ENCODE results near the gene GPSM1.
"Not testable (repeated sequence)": the region's sequence is repeated elsewhere in the genome, so short reads cannot be mapped to it uniquely, and the experiment has no call there.

The GPSM1 gene

DNA sequence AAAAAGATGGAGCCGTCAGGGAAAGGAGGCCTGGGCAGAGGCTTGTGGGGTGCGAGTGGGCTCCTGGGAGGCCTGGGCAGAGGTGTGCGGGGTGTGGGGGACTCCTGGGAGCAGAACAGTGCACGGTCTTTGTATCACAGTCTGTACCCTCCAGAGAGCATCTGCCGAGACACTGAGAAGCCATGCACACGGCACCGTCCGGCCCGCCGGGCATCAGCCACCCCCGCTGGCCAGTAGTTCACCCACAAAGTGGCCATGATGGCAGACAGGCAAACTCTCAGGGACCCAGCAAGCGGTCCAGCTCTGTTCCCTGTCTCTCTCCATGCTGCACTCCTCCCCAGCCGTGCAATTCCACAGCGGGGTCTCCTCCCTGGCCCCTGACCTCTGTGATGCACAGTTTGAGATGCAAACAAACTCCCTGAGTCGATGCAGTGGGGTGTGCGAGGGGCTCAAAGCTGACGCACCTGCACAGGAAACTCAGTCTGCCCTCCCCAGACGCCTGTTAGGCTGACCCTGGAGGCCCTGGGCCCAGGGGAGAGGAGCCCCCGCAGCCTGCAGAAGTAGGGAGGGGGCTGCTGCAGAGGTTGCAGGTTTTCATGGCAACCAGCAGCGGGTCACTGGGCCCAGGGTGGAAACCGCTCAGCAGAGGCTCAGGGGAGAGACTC lies 9.1 kb upstream of the GPSM1 start:
- no peak for DNase-seq (ENCODE audit: low spot score)

DNA sequence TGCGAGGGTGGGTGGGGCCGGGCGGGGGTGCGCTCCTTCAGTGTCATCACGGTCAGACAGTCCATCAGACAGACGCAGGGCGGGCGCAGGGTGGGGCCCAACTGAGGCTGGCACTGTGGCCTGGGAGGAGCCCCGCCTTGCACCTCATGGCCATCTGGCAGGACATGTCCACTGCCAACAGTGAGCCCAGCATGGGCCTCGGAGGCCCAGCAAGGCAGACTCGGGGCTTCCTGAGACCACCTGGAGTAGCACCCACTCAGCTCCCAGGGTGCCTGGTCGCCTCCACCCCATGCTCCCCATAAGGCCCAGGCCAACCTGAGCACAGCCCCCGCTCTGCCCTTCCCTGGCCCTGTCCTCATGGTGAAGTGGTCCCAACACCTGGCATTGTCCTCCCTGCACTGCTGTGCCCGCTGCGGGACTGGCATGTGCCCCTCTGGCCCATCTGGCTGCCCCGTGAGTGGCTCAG lies 8.5 kb upstream of the GPSM1 start:
- DNase-seq (ENCODE audit: low spot score), result no peak

DNA sequence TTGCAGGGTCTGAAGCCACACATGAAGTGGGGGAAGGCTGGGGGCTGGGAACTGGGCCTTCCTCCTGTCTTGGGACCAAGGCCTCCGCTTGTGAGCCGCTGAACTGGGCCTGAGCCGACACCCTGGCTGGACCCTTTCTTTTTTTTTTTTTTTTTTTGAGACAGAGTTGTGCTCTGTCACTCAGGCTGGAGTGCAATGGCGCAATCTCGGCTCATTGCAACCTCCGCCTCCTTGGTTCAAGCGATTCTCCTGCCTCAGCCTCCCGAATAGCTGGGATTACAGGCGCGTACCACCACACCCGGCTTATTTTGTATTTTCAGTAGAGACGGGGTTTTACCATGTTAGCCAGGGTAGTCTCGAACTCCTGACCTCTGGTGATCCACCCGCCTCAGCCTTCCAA lies 8.1 kb upstream of the GPSM1 start:
- DNase-seq (ENCODE audit: low spot score), result not testable (repeated sequence)

DNA sequence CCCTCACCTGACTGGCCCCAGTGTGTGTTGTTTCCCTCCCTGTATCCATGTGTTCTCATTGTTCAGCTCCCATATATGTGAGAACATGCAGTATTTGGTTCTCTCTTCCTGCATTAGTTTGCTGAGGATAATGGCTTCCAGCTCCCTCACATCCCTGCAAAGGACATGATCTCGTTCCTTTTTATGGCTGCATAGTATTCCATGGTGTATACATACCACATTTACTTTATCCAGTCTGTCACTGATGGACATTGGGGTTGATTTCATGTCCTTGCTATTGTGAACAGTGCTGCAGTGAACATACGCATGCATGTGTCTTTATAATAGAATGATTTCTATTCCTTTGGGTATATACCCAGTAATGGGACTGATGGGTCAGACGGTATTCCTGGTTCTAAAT lies 7.4 kb upstream of the GPSM1 start:
- not testable (repeated sequence) for DNase-seq (ENCODE audit: low spot score)

DNA sequence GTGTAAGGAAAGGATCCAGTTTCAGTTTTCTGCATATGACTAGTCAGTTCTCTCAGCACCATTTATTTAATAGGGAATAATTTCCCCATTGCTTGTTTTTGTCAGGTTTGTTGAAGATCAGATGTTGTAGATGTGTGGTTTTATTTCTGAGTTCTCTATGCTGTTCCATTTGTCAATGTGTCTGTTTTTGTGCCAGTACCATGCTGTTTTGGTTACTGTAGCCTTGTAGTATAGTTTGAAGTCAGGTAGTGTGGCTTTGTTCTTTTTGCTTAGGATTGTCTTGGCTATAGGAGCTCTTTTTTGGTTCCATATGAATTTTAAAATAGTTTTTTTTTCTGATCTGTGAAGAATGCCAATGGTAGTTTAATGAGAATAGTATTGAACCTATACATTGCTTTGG lies 6.4 kb upstream of the GPSM1 start:
- DNase-seq (ENCODE audit: low spot score), result not testable (repeated sequence)

DNA sequence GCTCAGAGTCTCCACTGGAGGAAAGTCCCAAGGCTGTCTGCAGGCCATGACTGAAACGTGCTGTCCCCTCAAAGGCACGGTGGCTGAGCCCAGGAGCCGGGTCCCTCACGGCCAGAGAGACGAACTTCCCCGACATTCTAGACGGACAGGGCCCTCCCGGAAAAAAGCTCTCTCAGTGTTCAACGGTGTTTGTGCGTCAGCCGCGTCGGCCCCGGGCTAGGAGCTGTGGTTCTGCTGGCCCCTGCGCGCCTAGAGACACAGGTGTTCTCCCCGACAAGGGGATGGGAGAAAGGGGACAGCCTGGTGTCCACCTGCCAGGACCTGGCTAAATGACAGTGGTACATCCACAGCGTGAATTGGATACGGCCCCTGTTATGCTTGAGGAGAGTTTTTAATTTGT lies 5.8 kb upstream of the GPSM1 start:
- DNase-seq (ENCODE audit: low spot score), result no peak

DNA sequence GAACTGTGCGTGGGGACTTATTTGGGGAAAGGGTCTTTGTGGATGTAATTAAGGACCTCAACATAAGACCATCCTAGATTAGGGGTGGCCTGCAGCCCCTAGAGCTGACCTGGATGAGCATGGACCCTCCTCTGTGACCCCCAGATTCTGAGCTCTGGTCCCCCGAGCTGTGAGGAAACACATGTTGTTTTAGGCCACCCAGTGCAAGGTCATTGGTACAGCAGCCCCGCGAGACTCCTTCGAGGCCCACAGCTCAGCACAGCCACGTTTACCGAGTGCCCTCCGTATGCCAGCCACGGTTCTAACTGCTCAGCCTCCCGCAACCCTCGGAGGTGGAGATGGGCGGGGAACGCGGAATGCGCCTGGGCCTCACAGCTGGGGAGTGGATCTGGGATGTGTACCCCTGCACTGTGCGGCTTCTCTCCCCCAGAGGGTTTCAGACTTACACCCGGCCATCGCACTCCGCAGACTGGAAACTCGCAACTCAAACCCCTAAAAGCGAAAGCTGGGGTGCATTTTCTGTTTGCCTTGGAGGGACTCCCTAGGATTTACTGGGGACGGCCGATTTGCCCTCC lies 4.5 kb upstream of the GPSM1 start:
- no peak for DNase-seq (ENCODE audit: low spot score)

DNA sequence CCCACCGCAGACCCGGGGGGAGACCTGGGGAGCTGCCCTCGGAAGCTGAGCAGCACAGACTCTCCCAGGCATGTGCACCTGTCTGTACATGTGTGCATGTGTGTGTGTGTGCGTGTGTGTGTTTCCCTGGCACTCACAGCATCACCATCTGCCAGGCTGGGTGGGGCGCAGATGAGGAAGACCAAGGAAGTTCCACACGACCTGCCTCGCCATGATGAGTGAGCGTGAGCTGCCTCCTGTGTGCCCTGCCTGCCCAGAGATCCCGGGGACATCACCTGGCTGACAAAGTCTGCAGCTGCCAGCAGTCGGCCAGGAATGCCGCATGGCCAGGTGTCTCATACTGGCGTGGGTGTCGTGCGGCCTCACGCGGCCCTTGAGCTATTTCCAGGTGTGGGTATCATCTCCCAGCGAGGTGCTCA lies 4.0 kb upstream of the GPSM1 start:
- no peak for DNase-seq (ENCODE audit: low spot score)

DNA sequence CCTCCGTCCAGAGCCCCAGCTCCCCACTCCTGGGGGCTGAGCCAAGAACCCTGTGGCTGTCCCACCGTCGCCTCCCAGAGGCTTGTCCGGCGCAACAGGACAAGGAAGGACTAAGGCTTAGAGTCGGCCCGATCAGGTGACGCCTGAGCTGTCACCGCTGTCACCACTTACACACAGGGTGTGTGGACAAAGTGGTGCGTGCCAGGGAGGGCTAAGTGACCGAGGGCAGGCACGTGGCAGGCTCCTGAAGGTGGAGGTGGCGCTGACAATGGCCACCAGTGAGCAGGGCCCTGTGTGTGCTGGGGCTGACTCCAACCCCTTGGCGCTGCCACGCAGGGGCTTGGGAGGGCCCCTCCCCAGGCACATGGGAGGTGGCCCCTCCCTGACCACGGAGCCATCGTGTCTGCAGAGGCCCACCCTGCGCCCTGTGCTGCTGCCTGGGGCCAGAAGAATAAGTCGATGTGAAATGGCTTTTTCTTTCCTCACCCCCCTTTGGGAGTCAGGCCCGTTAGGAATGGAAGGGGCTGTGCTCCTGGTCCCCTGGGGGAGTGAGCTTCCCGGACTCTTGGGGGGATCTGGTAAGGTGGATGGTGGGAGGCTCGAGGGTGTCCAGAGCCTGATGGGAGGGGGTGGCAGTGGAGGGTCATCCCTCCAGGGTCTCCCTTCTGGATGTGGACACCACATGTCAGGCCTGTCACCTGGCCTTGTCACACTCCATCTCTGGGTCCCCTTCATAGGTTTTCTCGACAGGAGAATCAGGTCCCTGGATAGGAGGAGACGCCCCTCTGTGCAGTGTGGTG lies 2.6 kb upstream of the GPSM1 start:
- no peak for DNase-seq (ENCODE audit: low spot score)

DNA sequence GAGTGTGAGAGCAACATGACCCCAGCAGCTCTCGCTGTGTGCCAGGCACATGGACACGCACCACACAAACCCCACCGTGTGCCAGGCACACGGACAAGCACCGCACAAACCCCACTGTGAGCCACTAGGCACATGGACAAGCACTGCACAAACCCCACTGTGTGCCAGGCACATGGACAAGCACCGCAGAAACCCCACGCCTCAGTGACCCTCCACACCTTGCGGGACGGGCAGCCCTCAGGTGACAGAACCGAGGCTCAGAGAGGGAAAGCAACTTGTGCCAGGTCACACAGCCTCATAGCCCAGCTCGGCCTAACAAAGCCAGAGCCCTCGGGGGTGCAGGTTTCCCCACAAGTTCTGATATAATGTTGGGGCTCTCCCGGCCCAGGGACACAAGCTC lies 2.0 kb upstream of the GPSM1 start:
- DNase-seq (ENCODE audit: low spot score), result no peak

DNA sequence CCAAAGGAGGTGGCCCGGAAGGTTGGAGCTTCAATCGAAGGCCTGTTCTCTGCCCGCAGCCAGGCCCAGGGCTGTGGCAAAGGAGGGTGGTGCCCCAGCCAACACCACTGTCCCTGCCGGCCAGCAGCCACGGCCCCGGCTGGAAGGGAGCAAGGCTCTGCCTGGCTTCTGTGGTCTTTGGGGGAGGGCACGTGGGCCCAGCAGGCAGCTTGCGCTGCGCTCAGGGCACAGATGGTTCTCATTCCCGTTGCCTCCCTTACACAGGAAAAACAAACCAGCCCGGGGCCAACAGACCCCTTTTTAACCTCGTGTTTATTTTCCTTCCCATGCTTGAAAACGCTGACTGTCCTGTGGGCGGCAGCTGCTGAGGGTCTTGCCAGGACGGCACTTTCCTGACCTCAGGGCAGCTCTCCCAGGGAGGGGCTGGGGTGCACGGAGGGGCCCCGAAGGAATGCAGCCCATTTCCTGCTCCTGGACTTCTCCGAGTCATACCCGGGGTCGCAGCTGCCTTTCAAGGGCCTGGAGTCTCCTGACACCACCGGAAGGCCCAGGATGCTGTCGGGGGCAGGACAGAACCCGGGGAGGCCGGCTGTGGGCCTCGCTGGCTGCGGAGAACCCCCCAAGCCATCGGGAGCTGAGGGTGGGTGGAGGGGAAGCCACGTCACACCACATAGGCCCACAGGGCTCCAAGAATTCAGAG lies 1.1 kb upstream of the GPSM1 start:
- no peak for DNase-seq (ENCODE audit: low spot score)

DNA sequence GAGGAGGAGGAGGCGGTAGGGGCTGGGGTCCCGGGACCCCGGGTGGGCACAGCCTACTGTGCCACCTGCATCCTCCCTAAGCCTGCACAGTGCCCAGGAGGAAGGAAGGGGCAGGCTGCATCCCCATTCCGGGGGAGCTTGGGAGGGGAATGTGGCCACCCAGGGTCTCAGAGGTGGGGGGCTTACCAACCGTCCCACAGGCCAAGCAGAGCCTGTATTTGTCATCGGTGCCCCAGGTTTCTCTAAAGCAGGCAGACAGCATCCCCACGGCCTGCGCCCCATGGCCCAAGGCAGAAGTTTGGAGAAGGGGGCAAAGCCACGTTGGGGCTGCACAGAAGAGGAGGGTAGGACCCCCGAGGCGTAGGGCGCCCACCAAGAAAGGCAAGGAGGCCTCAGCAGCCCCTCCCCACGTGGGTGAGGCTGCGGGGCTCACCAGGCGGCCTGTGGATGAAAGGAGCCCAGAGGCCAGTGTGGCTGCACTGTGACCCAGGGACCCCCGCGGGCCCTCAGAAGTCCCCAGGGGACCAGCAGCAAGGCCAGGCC lies 507 bp upstream of the GPSM1 start:
- no peak for DNase-seq (ENCODE audit: low spot score)

DNA sequence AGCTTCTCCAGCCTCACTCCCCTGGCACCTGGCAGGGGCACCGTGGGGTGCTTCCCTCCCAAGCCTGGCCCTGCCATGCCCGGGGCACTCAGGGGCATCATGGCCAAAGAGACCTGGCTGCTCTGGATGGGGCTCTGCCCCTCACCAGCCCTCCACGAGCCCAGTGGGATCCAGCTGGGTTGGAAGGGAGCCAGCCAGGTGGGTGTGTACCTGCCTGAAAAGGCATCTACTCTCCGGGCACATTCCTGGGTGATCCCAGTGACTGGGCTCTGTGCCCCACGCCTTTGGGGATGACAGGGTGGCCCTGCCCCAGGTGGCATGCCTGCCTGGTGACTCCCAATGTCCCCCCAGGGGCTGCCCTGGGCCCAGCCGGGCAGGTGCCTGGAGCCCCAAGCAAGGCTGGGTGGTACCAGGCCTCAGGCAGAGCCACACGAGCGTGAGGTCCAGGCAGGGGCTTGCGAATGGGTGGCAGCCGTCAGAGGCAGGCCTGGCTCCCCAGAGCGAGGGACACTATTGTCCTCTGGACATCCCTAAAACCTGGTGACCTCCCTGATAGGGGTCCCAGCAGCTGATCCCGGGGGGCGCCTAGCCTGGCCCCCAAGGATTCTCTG lies 777 bp downstream of the GPSM1 start:
- DNase-seq (ENCODE audit: low spot score), result no peak

DNA sequence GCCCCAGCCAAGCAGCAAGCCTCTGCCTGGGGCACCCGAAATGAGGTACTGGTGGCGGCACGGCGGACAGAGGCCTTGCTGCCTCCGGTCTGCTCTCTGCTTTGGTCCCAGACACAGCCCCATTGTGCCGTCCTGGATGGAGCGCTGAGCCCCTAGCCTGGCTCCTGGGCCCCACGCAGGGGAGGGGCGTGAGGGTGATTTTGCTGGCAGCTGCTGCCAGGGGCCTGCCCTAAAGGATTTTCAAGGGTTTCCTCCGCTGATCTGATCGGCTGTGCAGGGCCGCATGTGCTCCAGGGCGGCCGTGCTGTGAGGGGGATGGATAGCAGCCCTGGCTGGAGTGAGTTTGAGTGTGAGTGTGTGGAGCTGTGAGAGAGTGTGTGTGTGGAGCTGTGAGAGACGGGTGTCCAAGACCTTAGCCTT lies 1.3 kb downstream of the GPSM1 start:
- DNase-seq (ENCODE audit: low spot score), result peak; percentile 66

DNA sequence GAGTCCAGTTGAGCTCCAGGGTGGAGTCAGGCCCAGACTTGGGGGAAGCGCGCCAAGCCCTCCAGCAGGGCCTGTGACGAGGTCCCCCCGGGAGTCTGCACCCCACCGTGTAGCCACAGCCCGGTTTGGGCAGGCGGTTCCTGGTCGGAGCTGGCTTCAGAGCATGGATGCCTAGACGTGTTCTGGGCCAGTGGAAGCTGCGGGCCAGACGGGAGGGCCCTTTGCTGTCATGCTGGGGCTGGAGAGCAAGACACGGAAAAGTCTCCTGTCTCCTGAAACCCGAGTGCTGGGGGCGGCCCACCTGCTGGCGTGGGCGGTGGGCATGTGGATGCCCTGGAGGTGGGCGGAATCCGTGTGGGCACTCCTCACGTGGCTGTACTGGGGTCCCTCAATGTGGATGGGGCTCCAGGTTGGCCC lies 1.9 kb downstream of the GPSM1 start:
- DNase-seq (ENCODE audit: low spot score), result no peak

DNA sequence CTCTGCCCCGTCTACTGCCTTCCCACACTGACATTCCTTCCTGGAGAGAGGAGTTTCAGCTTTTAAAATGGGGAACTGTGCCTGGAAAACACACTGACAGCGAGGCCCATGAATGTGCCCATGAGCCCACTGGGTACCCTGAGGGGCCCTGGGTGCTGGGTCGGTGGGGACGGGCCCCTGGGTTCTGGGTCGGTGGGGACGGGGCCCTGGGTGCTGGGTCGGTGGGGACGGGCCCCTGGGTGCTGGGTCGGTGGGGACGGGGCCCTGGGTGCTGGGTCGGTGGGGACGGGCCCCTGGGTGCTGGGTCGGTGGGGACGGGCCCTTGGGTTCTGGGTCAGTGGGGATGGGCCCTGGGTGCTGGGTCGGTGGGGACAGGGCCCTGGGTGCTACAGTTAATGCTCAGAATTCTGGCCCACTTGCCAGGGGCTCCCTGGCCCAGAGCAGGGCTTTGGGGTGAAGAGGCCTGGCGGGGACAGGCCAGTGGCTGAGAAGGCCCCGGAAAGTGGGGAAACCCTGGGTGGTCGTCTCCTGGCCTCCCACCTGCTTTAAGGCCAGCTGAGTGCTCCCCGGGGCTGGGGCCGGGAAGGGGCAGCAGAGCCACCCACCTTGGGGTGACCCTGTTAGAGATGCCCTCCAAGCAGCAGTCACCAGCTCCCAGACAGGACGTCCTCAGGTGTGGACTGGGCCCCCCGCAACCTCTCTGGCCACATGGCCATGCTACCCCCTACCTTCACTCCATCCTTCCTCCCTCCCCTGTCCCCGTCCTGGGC lies 2.5 kb downstream of the GPSM1 start:
- DNase-seq (ENCODE audit: low spot score), result no peak

DNA sequence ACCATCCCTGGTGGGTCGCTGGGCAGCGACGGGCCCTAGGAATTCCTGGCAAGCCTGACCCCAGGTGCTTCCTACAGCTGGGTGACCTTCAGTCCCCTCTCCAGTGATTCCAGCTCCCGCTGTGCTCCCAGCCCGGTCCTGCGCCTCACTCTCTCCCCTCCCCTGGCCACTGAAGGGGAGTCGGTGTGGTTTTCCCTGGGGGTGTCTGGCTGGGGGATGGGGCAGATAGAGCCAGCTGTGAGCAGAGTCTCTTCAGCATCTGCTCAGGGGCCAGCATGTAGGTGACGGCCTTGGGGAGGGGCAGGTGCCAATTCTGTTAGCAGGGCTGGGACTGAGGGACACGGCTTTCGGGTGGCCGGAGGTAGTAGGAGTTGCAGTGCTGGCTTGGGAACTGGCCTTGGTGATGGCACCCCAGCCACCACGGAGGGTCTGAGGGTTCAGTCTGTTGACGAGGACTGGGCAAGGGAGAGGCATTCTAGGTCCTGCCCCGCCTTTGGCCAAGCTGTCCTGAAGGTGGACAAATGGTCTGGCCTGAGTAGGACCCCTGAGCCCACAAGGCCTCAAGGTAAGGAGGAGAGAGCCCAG lies 3.2 kb downstream of the GPSM1 start:
- DNase-seq (ENCODE audit: low spot score), result no peak

DNA sequence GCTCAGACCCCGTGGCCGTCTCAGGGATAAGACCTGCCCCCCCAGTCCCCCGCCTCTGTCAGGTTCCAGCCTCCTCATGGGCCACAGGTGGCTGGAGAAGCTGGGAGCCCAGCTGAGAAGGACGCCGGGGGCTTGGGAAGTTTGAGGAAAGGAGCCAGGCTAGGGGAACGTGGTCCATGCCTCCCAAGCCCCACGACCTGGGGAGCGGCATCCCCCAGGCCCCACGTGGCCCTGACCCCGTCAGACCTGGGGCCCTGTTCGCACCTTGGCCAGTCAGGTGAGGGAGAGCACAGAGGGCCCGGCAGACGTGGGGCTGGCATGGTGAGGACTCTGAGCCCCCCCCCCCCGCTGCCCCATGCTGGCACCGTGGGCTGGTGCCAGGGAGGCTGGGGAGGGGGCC lies 3.7 kb downstream of the GPSM1 start:
- DNase-seq (ENCODE audit: low spot score), result no peak

DNA sequence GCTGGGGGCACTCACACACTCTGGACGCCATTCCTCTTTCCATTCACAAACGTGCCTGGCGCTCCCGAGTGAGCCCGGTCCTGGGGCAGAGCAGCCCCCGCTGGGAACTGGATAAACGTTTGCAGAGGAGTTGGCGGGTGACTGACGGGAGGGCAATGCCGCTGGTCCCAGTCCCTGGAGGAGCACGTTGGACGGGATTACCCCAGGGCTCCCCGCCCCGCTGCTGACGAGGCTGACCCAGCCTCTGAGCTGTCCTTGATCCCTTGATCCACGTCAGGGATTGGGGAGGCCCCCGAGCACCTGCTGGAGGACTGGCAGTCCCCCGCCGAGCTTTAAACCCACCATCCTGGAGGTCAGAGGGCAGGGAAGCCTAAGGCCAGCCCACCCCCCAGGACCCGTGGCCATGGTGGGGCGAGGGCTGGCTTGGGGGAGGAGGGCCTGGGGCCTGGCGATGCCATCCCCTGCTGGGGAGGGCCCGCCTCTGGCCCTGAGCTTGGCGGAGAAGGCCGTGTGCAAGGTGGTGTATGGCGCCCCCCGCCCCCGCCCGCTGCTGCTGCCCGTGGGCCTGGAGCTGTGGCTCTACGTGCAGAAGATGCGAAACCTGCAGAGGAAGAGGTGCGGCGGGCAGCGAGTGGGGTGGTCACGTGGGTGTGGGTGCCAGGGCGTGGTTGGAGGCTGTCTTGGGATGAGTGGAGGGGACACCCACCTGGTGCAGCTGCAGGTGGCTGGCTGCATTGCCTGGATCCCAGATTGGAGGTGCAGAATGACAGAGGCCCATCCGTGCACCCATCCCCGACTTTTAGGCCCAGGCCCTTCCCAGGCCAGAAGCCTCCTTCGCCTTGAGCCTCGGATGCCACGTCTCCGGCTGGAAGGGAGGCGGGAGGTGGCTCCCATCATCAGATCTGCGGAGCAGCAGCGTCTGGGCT lies 4.5 kb downstream of the GPSM1 start:
- DNase-seq (ENCODE audit: low spot score), result no peak

All from globus pallidus (tissue), 1 donor.